H1 (cell line): ENCODE measurements around the gene UBXN11. TPM values are rescaled to one million over a fixed set of nuclear protein-coding genes. Genes with fewer than 3 reads are reported as not detected.

Experiments
- CTCF ChIA-PET: fragments of 300-600 bp; sonication (Branson Sonifier 250); formaldehyde crosslinking; loops from one replicate; lab custom pipeline; 2021; ENCODE audit not compliant: partially characterized antibody; lab: Charles Lee
- POLR2A ChIA-PET: fragments of 300-600 bp; sonication (Branson Sonifier 250); formaldehyde crosslinking; loops from one replicate; lab custom pipeline; 2021; ENCODE audit warnings: inconsistent platforms; ENCODE audit not compliant: partially characterized antibody; lab: Charles Lee
- DNase-seq, 2 experiments: peaks; one replicate each; pipeline versions ENCODE4 v3.0.0 to v3.0.0-alpha.2; 2010 to 2022; ENCODE audit warnings: low spot score in 2 of 2, low read depth in 1 of 2, mixed read lengths in 1 of 2
- FAIRE-seq: peaks from 2 replicates; lab custom pipeline; 2011; peaks lifted over from hg19 to GRCh38; lab: Jason Lieb, UNC
- H2AFZ ChIP-seq: 2 replicates; pipeline ENCODE4 v1.8.1; 2012; ENCODE audit warnings: low read length, inconsistent platforms
- H2AK5ac ChIP-seq: 2 replicates; pipeline ENCODE4 v1.6.1; 2013; ENCODE audit warnings: low read depth, low read length
- H2BK120ac ChIP-seq: replicated peaks from 2 replicates; pipeline ENCODE3; 2013; ENCODE audit warnings: low read depth, low read length, inconsistent platforms
- H2BK12ac ChIP-seq: 2 replicates; pipeline ENCODE4 v1.6.1; 2013; ENCODE audit warnings: low read depth, low read length
- H2BK15ac ChIP-seq: 2 replicates; pipeline ENCODE4 v1.6.1; 2013; ENCODE audit warnings: low read length
- H2BK20ac ChIP-seq: 2 replicates; pipeline ENCODE4 v1.6.1; 2013; ENCODE audit warnings: low read length
- H2BK5ac ChIP-seq: 2 replicates; pipeline ENCODE4 v1.6.1; 2013; ENCODE audit warnings: low read depth, low read length
- H3K14ac ChIP-seq: 2 replicates; pipeline ENCODE4 v1.6.1; 2013; ENCODE audit warnings: inconsistent platforms; ENCODE audit not compliant: insufficient read length
- H3K18ac ChIP-seq: 2 replicates; pipeline ENCODE4 v1.6.1; 2013; ENCODE audit warnings: low read length; ENCODE audit errors: extremely low read depth
- H3K23ac ChIP-seq: 2 replicates; pipeline ENCODE4 v1.6.1; 2013; ENCODE audit warnings: inconsistent platforms; ENCODE audit not compliant: insufficient read length
- H3K23me2 ChIP-seq: 2 replicates; pipeline ENCODE4 v1.6.1; 2013; ENCODE audit warnings: low read depth, low read length
- H3K27ac ChIP-seq: 2 replicates; pipeline ENCODE4 v1.6.1; 2011; ENCODE audit warnings: low read depth, low read length, inconsistent platforms
- H3K27me3 ChIP-seq, 4 experiments: replicated peaks in 1 of 4; 1 replicate in 1 of 4; 2 replicates in 3 of 4; pipeline versions ENCODE4 v1.6.1 to v1.8.1; 2011 to 2013; ENCODE audit warnings: low read length in 3 of 4, mild to moderate bottlenecking in 3 of 4, inconsistent platforms in 2 of 4, mixed read lengths in 2 of 4, moderate library complexity in 1 of 4; ENCODE audit not compliant: control insufficient read depth in 3 of 4, insufficient read depth in 3 of 4; ENCODE audit errors: extremely low read depth in 1 of 4
- H3K36me3 ChIP-seq, 4 experiments: 2 replicates each; pipeline versions ENCODE4 v1.6.1 to v1.8.1; 2011 to 2013; ENCODE audit warnings: mild to moderate bottlenecking in 4 of 4, low read length in 3 of 4, moderate library complexity in 2 of 4, control low read depth in 1 of 4, inconsistent platforms in 1 of 4; ENCODE audit not compliant: insufficient read depth in 4 of 4, control insufficient read depth in 2 of 4
- H3K4ac ChIP-seq: replicated peaks from 2 replicates; pipeline ENCODE3; 2013; ENCODE audit warnings: low read length, low read depth, mixed read lengths, inconsistent platforms; ENCODE audit not compliant: insufficient read length
- H3K4me1 ChIP-seq, 4 experiments: replicated peaks in 1 of 4; 1 replicate in 1 of 4; 2 replicates in 3 of 4; pipeline versions ENCODE4 v1.6.1 to v1.8.1; 2011 to 2013; ENCODE audit warnings: low read length in 3 of 4, inconsistent platforms in 2 of 4, mixed read lengths in 1 of 4; ENCODE audit not compliant: insufficient read depth in 4 of 4, control insufficient read depth in 3 of 4
- H3K4me2 ChIP-seq, 2 experiments: 2 replicates each; pipeline versions ENCODE4 v1.6.1 to v1.8.1; 2011 to 2013; ENCODE audit warnings: low read depth in 2 of 2, low read length in 2 of 2, control low read depth in 1 of 2, inconsistent platforms in 1 of 2, mild to moderate bottlenecking in 1 of 2; ENCODE audit not compliant: insufficient read depth in 1 of 2
- H3K4me3 ChIP-seq, 4 experiments: fragments of 200-600, 300-600 bp in 1 of 4; sonication (generic), shearing (Covaris generic), sonication (Bioruptor Twin) in 1 of 4; 2 replicates each; pipeline versions ENCODE4 v1.5.1 to v1.8.1; 2011 to 2016; ENCODE audit warnings: low read length in 4 of 4, low read depth in 3 of 4, control low read depth in 2 of 4, inconsistent platforms in 2 of 4, mild to moderate bottlenecking in 2 of 4, mixed read lengths in 1 of 4, moderate library complexity in 1 of 4; ENCODE audit not compliant: insufficient read depth in 2 of 4; ENCODE audit errors: extremely low read depth in 1 of 4
- H3K56ac ChIP-seq: replicated peaks from 2 replicates; pipeline ENCODE3; 2013; ENCODE audit warnings: low read depth, mild to moderate bottlenecking, mixed read lengths, low read length, inconsistent platforms; ENCODE audit not compliant: insufficient read length
- H3K79me1 ChIP-seq: 2 replicates; pipeline ENCODE4 v1.6.1; 2013; ENCODE audit warnings: low read depth, low read length, control low read depth
- H3K79me2 ChIP-seq, 2 experiments: 2 replicates each; pipeline versions ENCODE4 v1.6.1 to v1.8.1; 2012 to 2013; ENCODE audit warnings: low read length in 2 of 2, mild to moderate bottlenecking in 2 of 2, inconsistent platforms in 1 of 2; ENCODE audit not compliant: insufficient read depth in 2 of 2, control insufficient read depth in 1 of 2
- H3K9ac ChIP-seq, 4 experiments: replicated peaks in 1 of 4; 1 replicate in 1 of 4; 2 replicates in 3 of 4; pipeline versions ENCODE4 v1.6.1 to v1.8.1; 2011 to 2013; ENCODE audit warnings: low read depth in 3 of 4, low read length in 3 of 4, control low read depth in 2 of 4, mild to moderate bottlenecking in 2 of 4, moderate library complexity in 2 of 4, inconsistent platforms in 1 of 4; ENCODE audit errors: extremely low read depth in 1 of 4
- H3K9me3 ChIP-seq, 2 experiments: 2 replicates each; pipeline versions ENCODE4 v1.6.1 to v1.8.1; 2012 to 2013; ENCODE audit warnings: mild to moderate bottlenecking in 2 of 2, moderate library complexity in 2 of 2, control low read depth in 1 of 2, inconsistent platforms in 1 of 2, low read depth in 1 of 2, low read length in 1 of 2, mixed read lengths in 1 of 2; ENCODE audit not compliant: insufficient read depth in 2 of 2
- H4K20me1 ChIP-seq, 2 experiments: replicated peaks in 1 of 2; 2 replicates each; pipeline versions ENCODE3 to v1.8.1; 2011 to 2013; ENCODE audit warnings: inconsistent platforms in 2 of 2, low read length in 2 of 2, mild to moderate bottlenecking in 1 of 2; ENCODE audit not compliant: insufficient read depth in 2 of 2, control insufficient read depth in 1 of 2
- H4K5ac ChIP-seq: 2 replicates; pipeline ENCODE4 v1.6.1; 2013; ENCODE audit warnings: low read length, low read depth, mixed read lengths, inconsistent platforms; ENCODE audit not compliant: insufficient read length
- H4K8ac ChIP-seq: 2 replicates; pipeline ENCODE4 v1.8.0; 2013; ENCODE audit warnings: mild to moderate bottlenecking, moderate library complexity, low read length, inconsistent platforms; ENCODE audit not compliant: insufficient read depth; ENCODE audit errors: extremely low read depth
- H4K91ac ChIP-seq: replicated peaks from 2 replicates; pipeline ENCODE3; 2013; ENCODE audit warnings: low read length, mixed read lengths, inconsistent platforms; ENCODE audit not compliant: insufficient read length
- FOSL1 ChIP-seq: IDR thresholded peaks from 2 replicates; pipeline ENCODE4 v1.6.1; 2011; ENCODE audit warnings: mild to moderate bottlenecking, low read depth, low read length, moderate library complexity; ENCODE audit not compliant: insufficient read depth
- HDAC6 ChIP-seq: IDR thresholded peaks from one replicate; pipeline ENCODE4 v1.7.1; 2012; ENCODE audit warnings: low read depth, mild to moderate bottlenecking, inconsistent platforms, low read length, moderate library complexity
- SIN3A ChIP-seq, 2 experiments: IDR thresholded peaks in 1 of 2; conservative IDR thresholded peaks in 1 of 2; 2 replicates each; pipeline ENCODE4 v1.6.1; 2011 to 2012; ENCODE audit warnings: low read length in 2 of 2, improper control_type of control experiment in 1 of 2, low read depth in 1 of 2, mild to moderate bottlenecking in 1 of 2
- TBP ChIP-seq: IDR thresholded peaks from 2 replicates; pipeline ENCODE4 v1.6.1; 2011; ENCODE audit warnings: low read depth, low read length, improper control_type of control experiment
- TEAD4 ChIP-seq: IDR thresholded peaks from 2 replicates; pipeline ENCODE4 v1.6.1; 2012; ENCODE audit warnings: low read depth, low read length, inconsistent platforms, mixed read lengths
- WGBS, 2 experiments: shearing (Covaris generic) in 1 of 2; methylation state at CpG; one replicate each; pipeline versions ENCODE4 v1.1.6 to v1.1.7; 2013 to 2015; ENCODE audit warnings: low lambda C conversion rate in 2 of 2, mixed read lengths in 2 of 2, inconsistent platforms in 1 of 2, low coverage in 1 of 2, missing lambda C conversion rate in 1 of 2; ENCODE audit not compliant: insufficient replicate concordance in 2 of 2, insufficient coverage in 1 of 2, insufficient read length in 1 of 2; ENCODE audit errors: extremely low coverage in 1 of 2, missing lambda C conversion rate in 1 of 2; 5-methylcytosine and 5-hydroxymethylcytosine counted together
- polyA plus RNA-seq, 7 experiments: library from polyadenylated mRNA; depleted of rRNA in 3 of 7; stranded (reverse) in 5 of 7; unstranded in 2 of 7; fragments of >200 nt in 5 of 7; fragments of 200-250 nt in 2 of 7; gene quantifications; 1 replicate in 5 of 7; 2 replicates in 1 of 7; 4 replicates in 1 of 7; pipeline versions ENCODE4 v1.2.1 to v1.2.3, GENCODE V29; 2011 to 2013; ENCODE audit warnings: missing spikeins in 2 of 7, mixed read lengths in 2 of 7
- total RNA-seq: library from RNA; stranded (reverse); fragmentation: NEBNext Ultra II Directional; extraction: Animal tissue kit (Norgen Biotek cat#: 25700); gene quantifications from 2 replicates; pipeline ENCODE4 v1.2.1, GENCODE V29; 2021

The UBXN11 gene
- total and polyA plus RNA-seq, 2 of the 8 experiments (the other 6 are each of a cell fraction or from before 2014, with no cell fraction given): 6.3 to 10.4 TPM

DNA sequence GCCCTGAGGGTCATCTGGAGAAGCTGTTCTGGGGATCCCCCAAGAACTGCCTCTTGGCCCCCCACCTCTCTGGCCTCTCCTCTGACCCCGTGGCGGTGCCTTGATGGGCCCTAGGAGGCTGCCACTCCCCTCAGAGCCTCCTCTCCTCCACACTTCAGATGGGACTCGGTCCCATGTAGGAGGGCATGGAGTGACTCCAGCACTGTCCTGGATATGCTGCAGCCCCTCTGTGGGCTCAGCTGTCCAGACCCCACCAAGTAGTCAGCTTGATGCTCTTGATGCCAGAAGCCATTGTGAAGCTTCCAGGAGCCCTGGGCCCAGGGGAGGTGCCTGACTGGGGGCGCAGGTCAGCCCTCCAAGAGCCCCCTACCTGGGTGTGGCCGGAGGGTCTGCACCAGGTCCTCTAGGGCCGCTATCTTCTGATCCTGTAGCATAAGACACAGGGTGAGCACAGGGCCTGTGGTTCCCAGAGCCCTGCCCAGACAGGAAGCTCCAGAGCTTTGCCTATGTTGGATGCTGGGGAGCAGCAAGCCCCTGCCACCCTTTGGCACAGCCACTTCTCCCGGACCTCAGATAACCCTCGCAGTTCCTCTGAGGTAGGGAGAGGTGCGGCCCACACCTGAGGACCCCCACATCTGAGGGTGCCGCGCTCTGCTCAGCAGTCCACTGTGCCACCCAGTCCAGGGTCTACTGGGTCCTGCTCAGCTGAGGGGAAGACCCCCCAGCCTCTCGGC is 9.2 kb downstream of the UBXN11 start:
- POLR2A ChIA-PET: interaction anchor here (0.5 to 1.4 kb wide), 4 partner anchors 8 to 113 kb away, joined by 3 to 4 read pairs (median 3); partner anchors contain the start of gene LIN28A
- FAIRE-seq: no peak
- CTCF ChIA-PET: interaction anchor here (0.8 to 57.0 kb wide), 7 partner anchors 4 to 564 kb away, joined by 3 to 1530 read pairs (median 3); partner anchors contain the start of genes CD52, SH3BGRL3 and UBXN11
- TF ChIP-seq SIN3A (conservative IDR thresholded peaks at IDR 0.05 in 1 of 2, IDR thresholded peaks at IDR 0.05 in 1 of 2; ENCODE audit: low read depth in 1 of 2, low read length in 2 of 2) (no peak), FOSL1 (no peak), HDAC6 (no peak), TEAD4 (no peak), TBP (no peak)

More for the DNA sequence above, 9.2 kb downstream of the UBXN11 start:
- Histone ChIP-seq H3K4me3 (no peak overlapping the region), H3K79me2 (no peaks in the 10 kb centered on the region), H3K4ac (no peak overlapping the region), H2BK15ac (no peak overlapping the region), H2BK12ac (no peak overlapping the region), H3K4me1 (no peaks in the 10 kb centered on the region), H3K9me3 (no peaks in the 10 kb centered on the region), H3K9ac (no peak overlapping the region), H3K14ac (no peak overlapping the region), H4K91ac (no peak overlapping the region), H2AK5ac (no peak overlapping the region), H3K27ac (no peak overlapping the region), H3K23ac (no peak overlapping the region), H4K20me1 (peaks cover 0 to 3% of the 10 kb centered on the region in 2 experiments), H4K5ac (no peak overlapping the region), H3K79me1 (no peaks in the 10 kb centered on the region), H2BK120ac (no peak overlapping the region), H2BK20ac (no peak overlapping the region), H2AFZ (no peak overlapping the region), H3K18ac (no peak overlapping the region; the same call in 1 of the 2 replicates), H3K23me2 (no peaks in the 10 kb centered on the region), H4K8ac (no peak overlapping the region), H3K4me2 (no peak overlapping the region), H3K56ac (no peak overlapping the region), H3K36me3 (no peaks in the 10 kb centered on the region), H3K27me3 (no peaks in the 10 kb centered on the region), H2BK5ac (no peak overlapping the region)
- no peak for DNase-seq
- WGBS, 2 experiments: 96% methylated on average over 11 of the region's 12 CpGs; no CpG with 5 or more reads in 1 of the 2 experiments
